HG02885 (cell line): ENCODE measurements around the gene KRTAP4-11.
"Not testable (repeated sequence)": the region's sequence is repeated elsewhere in the genome, so short reads cannot be mapped to it uniquely, and the experiment has no call there.

ENCODE experiments used
- ATAC-seq: cut with Tn5 transposase; IDR thresholded peaks from one replicate; pipeline ENCODE4 v1.9.1; 2021; ENCODE audit warnings: mild to moderate bottlenecking; ENCODE audit not compliant: unreplicated experiment, poor library complexity

KRTAP4-11 gene

DNA sequence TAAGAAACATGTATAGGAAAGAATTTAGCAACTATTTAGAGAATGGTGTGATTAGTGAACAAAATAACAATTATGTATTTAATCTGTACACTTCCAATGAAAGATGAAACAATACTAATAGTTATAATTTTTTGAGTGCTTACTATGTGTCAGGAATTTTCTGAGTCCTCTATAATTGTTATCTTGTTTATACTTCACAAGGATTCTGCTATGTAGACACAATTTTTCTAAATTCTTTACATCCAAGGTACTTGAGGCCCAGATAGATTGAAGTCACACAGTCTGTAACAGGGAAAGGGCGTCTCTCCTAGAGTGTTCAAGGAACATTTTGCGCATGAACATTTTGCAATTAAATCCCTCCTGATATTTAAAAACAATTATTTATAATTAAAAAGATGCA is 6.9 kb upstream of the KRTAP4-11 start:
- ATAC-seq: no peak

DNA sequence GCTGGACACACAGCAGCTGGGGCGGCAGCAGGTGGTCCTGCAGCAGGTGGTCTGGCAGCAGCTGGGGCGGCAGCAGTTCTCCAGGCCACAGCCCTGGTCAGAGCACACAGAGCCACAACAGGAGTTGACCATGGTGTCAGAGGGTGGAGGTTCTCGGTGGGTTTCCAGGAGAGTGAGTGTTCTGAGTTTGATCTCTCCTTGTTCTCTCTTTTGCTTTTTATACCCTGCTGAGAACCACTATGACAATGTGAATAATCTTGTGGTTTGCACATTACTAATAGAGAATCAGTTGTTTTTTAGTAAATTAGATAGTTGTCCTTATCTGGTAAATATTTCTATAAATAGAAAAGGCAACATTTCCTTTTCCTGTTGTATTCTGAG is 5.8 kb upstream of the KRTAP4-11 start, which contains the start of gene KRTAP4-12:
Gene KRTAP4-12 (minus strand): TSS at position 192 of the 381 bp plus-strand sequence. CDS start 60 bp downstream, at position 132.
- not testable (repeated sequence) for ATAC-seq

- not testable (repeated sequence) for ATAC-seq
These were observed 5.3 kb upstream of the KRTAP4-11 start for GRCh38 chr17:41123292-41123990.

- no peak for ATAC-seq
These were observed 3.6 kb upstream of the KRTAP4-11 start for GRCh38 chr17:41121742-41122141.

DNA sequence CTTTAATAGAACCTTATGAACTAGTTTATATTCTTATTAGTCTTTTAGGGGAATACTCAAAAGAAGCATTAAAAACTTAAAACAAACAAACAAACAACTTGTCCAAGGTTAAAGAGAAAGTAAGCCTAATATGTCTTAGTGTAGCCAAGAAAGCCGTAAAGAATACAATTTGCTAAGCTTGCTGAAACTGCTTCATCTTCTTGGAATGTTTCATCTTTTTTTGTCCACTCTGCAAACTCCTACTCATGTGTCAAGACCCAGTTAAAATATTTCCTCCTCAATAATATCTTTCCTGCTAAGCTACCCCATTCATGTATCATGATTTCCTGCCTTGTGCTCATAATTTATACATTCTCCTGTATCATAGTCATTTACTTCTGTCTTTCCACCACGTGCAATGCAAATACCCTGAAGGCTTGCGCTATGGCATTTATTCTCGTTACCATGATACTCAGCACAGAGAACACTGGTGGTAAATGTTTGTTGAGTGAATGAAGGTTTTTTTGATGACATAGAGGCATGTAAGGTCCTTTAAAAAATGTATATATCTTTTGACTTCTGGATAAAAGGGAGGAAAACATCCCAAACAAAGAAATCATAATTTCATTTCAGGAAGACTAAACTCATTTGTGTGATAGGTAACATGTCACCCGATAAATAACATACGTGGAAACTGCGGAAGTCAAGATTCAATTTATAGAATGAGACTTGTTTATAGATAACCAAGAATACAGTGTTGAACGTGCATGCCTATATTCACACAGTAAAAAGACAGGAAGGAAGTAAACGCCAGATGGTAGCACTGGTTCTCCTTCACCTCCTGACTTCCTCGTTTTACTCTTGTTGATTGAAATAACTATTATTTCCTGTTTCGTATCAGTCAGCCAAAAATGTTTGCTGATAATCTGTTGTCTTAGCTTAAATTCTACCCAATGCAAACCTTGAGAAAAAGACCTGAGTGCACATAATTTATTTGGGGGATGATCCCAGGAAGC is 1.8 kb upstream of the KRTAP4-11 start:
- not testable (repeated sequence) for ATAC-seq

GRCh38 chr17:41118721-41119120 is 548 bp upstream of the KRTAP4-11 start:
- no peak for ATAC-seq

GRCh38 chr17:41116297-41116696 is 1.9 kb downstream of the KRTAP4-11 start:
- no peak for ATAC-seq

- no peak for ATAC-seq
These were observed 6.9 kb downstream of the KRTAP4-11 start for GRCh38 chr17:41111151-41111885.

GRCh38 chr17:41108728-41109386 is 9.3 kb downstream of the KRTAP4-11 start:
- not testable (repeated sequence) for ATAC-seq

DNA sequence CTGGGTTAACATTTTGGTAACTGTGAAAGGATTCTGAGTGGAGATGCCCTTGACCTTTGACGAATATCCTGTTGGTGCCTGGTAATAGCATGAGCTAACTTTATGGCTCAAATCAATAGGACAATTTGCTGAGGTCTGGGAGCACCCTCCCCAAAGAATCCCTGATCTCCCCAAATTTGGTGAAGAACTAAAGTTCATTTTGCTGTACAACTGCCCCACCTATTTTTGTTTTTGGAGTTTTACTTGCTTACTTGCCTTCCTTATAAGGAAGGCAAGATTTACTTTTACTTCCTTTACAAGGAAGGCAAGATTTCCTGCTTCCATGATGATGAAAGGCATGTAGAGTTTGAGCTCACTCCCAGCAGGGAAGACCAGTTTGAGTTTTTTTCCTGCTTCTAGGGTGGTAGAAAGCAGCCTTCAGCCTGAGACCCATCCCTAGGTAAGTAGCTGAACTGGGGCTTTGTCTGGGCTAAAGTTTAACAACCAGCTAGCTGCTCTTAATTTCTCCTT is 10.2 kb downstream of the KRTAP4-11 start:
- ATAC-seq: no peak

DNA sequence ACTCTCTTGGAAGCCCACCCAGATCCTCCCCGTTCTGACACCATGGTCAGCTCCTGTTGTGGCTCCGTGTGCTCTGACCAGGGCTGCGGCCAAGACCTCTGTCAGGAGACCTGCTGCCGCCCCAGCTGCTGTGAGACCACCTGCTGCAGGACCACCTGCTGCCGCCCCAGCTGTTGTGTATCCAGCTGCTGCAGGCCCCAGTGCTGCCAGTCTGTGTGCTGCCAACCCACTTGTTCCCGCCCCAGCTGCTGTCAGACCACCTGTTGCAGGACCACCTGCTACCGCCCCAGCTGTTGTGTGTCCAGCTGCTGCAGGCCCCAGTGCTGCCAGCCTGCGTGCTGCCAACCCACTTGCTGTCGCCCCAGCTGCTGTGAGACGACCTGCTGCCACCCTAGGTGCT is 12.8 kb downstream of the KRTAP4-11 start, which contains the start of gene KRTAP4-9:
Gene KRTAP4-9 (plus strand): TSS at position 43 of the 400 bp plus-strand sequence. CDS start 0 bp downstream, at position 43.
- ATAC-seq: not testable (repeated sequence)

- not testable (repeated sequence) for ATAC-seq
These were observed 13.7 kb downstream of the KRTAP4-11 start for GRCh38 chr17:41104386-41105038.

DNA sequence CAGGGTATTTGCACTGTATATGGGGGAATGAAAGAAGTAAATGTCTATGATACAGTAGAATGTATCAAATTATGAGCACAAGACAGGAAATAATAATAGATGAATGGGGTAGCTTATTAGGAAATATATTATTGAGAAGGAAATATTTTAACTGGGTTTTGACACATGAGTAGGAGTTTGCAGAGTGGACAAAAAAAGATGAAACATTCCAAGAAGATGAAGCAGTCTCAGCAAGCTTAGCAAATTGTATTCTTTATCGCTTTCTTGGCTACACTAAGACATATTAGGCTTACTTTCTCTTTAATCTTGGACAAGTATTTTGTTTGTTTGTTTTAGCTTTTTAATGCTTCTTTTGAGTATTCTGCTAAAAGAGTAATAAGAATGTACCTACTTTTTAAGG is 14.3 kb downstream of the KRTAP4-11 start:
- ATAC-seq: no peak

GRCh38 chr17:41101586-41102259 is 16.4 kb downstream of the KRTAP4-11 start, which contains the start of gene KRTAP4-16:
KRTAP4-16 (minus strand) TSS chr17:41102209; CDS start chr17:41102209, 0 bp downstream.
- no peak for ATAC-seq

GRCh38 chr17:41099682-41100480 is 18.3 kb downstream of the KRTAP4-11 start:
- not testable (repeated sequence) for ATAC-seq

DNA sequence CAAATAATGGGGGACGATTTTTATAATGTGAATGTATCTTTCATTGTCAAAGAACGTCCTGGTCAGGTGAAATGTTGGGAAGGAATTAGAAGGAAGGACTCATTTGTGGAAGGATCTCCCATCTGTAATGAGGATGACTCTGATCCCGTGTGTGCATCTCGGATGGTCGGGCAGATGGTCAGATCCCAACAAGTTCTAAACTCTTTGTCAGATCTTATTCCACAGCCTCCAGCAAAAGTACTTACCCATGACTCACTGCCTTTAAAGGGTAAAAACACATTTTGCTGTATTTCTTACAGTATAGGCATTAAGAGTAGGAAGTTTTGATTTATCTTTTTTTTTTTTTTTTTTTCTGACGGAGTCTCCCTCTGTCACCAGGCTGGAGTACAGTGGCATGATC is 19.7 kb downstream of the KRTAP4-11 start:
- ATAC-seq: no peak

GRCh38 chr17:41098042-41098441 is 20.1 kb downstream of the KRTAP4-11 start, which contains the start of gene KRTAP4-8:
KRTAP4-8 (minus strand) TSS chr17:41098142; CDS start chr17:41098084, 58 bp downstream.
- no peak for ATAC-seq
